ENCODE measurements around the gene PPP1R12C. TPM values are rescaled to one million over a fixed set of nuclear protein-coding genes. Genes with fewer than 3 reads are reported as not detected.
A peak's percentile ranks its signal among the peaks of the same experiment; 100 is the strongest.
"Not testable (repeated sequence)": the region's sequence is repeated elsewhere in the genome, so short reads cannot be mapped to it uniquely, and the experiment has no call there.

The PPP1R12C gene
- total RNA-seq, 1 donor from 2014 or later, result 48.4 TPM

DNA sequence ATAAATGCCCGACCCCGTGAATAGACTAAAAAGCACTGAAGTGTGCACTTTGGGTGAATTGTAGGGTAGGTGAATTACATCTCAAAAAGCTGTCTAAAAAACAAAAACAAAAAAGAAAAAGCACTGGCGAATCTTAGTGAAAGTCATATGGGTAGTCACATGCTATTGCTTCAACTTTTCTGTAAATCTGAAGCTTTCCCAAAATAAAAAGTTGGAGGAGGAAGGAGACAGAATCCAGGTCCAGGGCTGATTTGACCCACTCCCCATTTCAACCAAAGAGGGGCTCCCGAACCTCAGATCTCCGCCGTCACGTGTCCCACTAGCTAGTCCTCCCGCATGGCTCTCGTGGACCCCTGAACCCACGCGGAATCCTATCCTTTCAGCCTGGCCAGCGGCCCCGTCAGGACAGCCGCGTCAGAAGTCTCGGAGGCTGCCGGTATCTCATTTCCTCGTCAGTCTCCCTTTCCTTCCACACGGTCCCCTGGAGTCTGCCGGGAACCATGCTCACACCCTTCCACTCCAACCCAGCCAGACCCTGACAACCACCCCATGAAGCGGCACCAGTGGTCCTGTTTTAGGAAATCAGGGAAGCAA is 6.1 kb downstream of the PPP1R12C start:
- no peak for DNase-seq

DNA sequence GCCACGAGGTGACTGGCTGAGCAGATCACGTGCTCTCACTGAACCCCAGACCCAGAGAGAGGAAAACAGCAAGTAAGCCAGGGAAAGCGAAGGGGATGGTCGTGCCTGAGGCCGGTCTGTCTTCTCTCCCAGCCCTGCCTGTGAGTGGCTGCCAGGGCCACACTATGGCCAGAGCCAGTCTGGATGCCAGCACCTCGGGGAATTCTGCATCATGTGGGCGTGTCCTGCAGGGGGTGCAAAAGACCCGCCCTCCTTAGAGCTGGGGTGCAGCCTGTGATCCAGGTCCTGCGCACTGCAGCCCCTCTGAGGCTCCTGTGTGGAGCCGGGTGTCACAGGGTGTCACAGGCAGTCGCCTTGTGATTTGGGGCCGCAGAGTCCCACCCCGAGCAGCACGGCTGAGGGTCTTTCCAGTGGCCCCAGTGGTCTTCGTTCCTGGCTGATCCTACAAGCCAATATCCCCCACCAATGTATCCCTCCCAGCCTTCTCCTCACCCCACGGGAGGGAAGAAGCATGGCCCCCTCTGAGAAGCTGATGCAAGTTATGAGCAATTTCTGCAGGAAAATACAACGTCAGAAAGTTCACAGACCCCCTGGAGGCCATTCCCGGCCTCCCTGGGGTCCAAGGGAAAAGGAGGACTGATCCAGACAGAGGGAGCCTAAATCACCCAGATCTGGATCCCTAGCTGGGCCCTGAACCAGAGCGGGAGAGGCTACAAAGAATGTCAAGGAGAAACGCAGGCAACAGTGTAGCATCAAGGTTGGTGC is 7.7 kb downstream of the PPP1R12C start:
- DNase-seq, result no peak

DNA sequence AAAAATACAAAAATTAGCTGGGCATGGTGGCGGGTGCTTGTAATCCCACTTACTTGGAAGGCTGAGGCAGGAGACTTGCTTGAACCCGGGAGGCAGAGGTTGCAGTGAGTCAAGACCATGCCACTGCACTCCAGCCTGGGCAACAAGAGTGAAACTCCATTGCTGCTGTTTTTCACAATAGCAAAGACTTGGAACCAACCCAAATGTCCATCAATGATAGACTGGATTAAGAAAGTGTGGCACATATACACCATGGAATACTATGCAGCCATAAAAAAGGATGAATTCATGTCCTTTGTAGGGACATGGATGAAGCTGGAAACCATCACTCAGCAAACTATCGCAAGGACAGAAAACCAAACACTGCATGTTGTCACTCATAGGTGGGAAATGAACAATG is 10.2 kb downstream of the PPP1R12C start:
- DNase-seq, result not testable (repeated sequence)

DNA sequence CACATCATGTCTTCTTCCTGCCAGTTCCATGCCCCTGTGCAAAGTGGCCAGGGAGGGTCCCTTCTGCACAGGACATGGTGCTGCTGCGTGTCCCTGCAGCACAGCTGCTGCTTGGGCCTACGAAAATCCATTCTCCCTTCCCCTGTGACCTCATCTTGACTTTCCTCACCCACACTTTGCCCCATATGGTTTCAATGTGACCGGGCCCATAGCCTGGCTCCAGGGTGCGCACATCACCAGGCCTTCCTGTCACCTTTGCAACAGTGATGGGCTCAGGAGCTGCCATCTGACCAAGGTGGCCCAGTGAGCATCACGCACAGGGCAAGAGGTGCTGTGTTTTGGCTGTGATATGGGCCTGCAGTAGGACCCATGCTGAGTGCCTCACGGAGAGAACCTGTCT is 10.8 kb downstream of the PPP1R12C start:
- no peak for DNase-seq

DNA sequence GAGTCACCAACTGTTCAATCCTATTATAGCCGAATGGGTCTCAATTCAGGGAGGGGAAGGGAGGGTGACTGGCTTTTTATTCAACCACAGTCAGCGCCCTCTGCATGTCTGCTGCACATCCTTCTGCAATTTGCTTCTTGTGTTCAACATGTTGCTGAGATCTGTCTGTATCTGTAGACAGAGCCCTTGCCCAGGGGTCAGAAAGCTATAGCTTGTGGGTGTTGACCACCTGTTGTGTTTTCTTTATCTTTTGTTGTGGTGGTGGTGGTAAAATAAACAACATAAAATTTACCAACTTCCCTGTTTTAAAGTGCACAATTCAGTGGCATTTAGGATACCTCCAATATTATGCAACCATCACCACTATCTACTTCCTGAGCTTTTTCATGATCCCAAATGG is 12.2 kb downstream of the PPP1R12C start:
- DNase-seq, result no peak

DNA sequence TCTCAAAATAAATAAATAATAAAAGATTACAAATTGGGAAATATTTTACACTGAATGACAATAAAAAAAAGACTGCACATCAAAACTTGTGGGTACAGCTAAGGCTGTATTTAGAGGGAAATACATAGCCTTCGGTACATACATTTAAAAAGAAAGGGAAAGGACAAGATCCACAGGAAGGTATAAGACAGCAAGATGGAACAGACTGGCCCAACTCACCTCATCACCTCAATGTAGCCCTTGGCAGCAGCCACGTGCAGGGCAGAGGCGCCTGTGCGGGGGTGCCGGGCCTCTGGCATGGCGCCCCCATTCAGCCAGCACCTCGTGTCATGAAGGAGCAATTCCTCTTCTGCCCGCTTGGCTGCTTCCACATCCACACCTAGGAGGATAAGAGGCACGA is 14.2 kb downstream of the PPP1R12C start:
- DNase-seq, result no peak

DNA sequence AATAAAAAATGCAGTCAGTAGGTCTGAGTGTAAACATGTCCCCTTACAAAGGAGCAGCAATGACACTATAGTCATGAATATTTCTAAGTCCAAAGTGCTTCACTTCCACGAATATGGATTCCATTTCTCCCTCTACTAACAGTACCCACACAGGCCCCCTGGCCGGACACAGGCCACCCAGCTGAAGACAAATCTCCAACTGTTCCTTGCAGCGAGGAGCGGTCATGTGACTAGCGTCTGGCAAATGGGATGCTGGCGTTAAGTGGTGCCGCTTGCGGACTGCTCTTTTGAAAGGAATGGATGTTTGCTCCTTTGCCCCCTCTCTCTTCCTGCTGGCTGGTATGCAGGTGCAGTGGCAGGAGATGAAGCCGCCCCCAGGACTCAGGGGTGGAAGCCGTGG is 16.2 kb downstream of the PPP1R12C start:
- no peak for DNase-seq

DNA sequence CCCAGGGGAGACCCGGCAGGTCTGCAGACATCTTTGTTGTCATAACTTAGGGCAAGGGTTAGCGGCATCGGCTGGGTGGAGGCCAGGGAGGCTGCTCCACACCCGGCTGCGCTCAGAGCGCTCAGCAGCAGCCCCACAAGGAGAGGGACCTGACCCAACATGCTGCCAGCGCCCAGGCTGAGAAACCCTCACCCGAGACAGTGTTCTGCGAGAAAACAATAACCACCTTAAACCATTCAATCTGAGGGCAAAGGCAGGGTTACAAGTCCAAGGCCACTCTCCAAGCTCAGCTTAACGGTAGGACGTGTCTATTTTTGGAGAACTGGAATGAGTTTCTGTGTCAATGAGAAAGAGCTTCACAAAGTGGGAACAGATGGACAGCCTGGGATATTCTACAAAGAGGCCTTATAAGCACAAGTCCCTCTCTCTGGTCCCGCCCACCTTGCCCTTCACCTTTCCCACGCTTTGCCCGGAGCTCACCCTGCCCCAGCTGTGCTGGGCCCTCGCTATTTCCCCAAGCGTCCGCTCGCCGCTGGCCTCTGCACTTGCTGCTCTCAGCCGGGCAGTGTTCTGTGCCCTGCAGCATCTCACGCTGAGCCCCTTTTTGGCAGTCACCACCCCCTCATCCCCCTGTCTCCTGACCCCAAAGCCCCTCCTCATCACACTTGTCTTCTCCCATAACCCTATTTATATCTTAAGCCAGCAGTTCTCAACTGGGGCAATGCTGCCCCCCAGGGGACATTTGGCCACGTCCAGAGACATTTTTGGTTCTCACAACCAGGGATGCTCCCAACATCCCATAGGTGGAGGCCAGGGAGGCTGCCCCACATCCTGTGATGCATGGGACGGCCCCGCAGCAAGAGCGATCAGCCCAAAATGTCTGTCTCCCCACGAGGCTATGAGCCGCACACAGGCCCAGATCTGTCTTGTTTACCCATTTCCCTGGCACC is 17.6 kb downstream of the PPP1R12C start:
- peak; percentile 34 for DNase-seq

DNA sequence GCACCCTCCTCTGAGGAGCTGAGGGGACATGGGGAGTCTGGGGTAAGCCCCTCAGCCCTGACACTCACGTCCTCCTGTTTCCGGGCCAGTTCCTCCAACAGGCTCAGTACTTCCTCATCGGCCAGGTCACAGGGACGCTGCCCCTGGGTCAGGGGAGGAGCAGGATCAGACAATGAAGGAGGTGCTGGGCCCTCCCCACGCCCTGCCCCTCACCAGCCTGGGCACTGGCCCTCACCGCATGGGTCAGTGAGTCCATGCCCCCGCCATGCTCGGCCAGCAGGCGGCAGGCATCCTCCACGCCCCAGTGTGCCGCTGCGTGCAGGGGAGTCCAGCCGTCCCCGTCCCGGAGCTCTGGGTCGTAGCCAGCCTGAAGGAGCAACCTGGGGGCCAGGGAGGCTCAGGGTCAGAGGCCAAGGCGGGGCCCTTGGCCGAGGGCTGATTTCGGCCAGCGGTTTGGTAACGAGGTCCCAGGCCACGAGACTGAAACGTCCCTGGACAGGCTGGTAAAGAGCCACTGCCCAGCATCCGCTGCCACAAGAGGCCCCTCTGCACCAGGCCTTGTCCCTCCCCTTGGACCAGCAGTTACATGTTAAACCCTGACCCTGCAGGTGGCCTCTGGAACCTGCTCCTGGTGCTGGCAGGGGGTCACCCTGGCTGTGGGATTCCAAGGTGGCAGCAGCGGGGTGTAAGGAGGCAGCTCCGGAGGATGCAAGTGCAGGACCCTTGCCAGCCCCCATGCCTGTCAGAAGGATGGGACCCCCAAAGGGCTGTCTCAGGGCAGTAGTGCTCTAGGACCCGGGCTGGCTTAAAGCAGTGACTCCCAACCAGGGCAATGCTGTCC is 18.5 kb downstream of the PPP1R12C start:
- no peak for DNase-seq

DNA sequence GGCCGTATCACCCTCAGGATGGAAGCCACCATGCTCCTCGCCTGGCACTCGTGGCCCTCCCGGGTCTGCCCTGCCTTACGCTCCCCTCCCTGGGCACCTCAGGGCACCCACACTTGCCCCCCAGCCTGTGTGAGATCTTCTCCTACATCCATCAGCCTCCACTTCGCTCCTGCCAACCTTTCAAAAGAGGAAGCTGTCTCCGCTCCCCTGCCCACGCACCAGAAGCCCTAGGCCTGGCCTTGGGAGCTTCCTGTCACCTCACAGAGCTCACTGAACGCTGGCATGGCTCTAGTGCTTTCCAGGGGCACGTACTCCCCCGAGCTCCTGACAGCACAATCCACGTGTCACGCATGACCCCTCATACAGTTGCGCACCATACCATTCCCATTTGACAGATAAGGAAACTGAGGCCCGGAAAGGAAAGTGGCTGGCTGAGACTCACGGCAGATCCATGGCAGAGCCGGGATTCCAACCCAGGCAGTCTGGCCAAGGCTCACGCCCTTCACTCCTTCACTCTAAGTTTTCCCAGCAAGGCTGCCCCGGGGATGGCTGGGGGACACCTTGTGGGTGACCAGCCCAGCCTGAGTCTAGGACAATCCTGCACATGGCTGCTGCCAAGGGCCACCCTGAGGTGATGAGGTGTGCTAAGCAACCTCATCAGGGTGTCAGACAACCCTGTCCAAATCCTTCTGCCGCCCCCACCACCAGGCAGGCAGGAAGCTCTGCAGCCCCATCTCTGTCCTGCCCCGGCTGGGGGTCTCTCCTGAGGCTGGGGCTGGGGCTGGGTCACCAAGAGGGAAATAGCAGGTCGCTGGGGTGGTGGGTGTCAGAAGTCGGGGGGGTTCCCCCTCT is 19.3 kb downstream of the PPP1R12C start:
- DNase-seq, result no peak

DNA sequence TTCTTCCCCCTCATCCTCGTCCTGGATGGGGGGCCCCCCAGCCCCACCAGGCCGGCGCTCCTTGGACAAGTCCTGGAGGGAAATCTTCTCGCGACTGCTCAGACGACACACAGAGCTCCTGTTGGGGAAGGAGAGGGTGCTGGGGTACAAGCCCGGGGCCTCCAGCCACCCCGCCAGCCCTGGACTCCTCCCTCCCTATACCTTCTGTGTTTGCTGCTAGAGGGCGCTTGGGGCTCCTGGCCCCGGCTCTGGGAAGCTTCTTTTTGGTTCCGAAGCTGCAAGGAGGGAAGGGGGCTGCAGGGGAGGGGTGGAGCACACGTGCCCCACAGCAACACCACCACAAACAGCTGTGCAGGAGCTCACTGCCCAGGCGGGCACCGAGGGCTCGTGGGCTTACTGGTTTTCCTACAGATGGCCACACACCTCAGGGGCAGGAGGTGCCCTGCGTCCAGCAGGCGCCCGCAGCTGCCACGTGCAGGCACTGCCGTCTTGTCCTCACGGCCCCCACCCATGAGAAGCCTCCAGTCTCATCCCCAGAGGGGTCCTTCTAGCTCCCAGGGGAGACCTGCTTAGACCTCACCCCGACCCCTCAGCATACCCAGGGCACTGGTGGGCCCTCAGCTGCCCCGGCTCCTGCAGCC is 21.3 kb downstream of the PPP1R12C start:
- no peak for DNase-seq

DNA sequence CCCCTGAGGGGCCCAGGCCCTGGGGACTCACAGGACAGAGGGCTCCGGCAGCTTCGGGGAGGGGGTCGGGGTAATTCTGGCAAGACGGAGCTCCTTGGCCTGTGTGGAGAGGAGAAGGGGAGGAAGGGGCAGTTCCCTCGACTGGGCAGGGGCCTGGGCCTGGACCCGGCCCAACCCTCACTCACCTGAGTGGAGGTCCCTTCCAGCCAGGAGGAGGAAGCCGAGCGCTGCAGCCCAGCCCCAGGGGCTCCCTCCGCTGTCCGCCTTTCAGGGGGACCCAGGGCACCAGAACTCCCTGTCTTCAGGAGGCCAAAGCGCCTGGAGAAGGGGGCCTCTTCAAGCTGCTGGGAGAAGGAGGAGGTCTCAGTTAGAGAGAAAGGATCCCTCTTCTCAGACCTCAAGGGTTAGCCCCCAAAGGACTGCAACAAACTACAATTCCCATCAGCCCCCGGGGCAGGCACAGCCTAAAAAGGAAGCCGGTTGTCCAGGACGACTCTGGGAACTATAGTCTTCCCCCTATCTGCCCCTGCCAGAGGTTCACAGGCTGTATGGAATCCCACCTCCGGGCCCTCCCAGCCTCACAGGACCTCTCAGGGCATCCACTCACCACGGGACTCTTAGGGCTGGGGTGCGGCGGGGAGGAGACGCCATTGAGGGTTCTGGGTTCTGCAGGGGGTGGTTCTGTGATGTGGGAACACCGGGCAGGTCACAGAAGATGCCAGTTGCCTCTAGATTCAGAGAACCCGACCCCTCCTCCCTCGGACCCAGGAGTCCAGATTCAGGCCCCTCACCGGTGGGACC is 22.0 kb downstream of the PPP1R12C start:
- no peak for DNase-seq

DNA sequence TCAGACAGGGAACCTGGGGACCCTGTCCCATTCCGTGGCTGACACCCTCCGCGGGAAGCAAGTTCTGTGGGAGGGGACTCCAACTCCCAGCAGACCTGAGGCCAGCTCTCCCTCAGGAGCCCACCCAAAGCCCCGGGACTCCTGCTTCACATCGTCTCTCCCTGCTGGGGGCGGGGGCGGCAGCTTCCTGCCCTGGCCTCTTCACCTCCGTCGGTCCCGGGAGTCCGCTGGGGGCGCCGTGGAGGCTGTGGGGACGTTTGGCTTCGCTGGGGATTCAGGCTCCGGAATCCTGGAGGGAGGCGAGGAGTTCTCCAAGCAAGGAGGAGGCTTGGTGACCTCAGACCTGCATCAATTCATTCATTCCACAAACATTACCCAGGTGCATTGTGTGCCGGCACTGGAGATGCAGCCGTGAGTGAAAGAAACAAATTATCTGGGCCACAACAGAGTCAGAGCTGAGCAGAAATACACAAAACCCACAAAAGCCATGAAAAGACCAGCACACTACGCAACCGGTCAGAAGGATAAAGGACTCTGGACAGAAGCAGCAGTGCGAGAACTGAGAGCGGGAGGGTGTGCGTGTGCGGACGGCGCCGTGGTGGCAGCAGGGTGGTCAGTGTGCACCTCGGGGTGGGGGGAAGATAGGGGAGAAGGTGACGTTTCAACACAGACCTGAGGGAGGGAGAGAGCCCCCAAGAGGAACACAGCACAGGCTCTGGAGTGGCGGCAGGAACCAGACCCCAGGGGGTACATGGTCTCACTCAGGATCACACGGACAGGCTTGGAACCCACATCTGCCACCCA is 22.8 kb downstream of the PPP1R12C start:
- DNase-seq, result no peak

DNA sequence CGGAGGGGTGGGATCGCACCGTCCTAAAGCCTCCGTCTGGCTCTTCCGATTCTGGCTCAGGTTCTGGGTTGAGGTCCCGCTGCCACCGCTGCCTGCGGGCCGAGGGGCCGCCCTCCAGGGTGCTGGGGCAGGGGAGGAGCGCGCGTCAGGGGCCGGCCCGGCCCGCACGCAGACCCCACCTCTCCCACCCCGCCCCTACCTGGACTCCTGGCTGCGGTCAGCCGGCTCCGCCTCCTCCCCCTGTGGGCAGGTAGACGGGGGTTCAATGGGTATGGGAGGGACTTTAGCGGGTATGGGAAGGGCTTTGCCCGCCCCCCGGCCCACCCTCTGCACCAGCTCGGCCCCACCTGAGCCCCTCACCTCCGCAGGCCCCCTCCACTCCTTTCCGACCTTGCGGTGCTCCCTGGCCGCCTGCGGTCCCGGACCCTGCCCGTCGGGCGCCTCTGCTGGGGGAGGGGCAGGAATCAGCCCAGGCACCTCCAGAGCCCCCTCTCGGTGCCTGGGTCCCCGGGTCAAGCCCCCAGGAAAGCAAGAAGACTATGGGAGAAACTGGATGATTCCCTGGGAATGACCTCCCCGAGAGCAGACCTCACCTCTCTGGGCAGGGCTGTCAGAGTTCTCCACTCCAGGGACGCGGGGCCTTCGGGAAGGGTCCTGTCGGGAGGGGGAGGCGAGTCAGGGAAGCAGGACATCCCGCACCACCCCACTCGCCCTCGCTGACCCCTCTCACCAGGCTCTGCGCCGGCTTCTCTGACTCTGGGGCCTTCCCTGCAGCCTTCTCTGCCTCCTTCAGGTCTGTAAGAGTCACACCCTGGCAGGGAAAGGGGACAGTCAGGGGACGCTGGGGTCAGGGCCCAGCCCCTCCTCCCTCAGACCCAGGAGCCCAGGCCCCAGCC is 24.8 kb downstream of the PPP1R12C start:
- no peak for DNase-seq

DNA sequence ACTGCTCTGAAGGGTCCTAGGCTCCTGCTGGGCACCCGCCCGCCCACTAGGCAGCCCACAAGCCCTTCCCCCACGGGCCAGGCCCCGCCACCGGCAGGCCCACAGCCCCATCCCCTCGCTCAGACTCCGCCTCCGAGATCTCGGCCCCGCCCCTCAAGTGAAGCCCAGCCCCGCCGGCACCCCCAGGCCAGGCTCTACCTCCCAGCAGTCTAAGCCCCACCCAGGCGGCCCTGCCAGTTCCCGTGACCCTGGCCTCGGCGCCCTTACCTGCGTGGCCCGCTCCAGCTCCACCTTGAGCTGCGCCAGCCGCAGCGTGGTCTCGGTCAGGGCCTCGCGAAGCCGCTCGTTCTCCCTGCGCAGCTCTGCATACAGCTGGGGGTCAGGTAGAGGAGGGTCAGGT is 25.5 kb downstream of the PPP1R12C start:
- no peak for DNase-seq

DNA sequence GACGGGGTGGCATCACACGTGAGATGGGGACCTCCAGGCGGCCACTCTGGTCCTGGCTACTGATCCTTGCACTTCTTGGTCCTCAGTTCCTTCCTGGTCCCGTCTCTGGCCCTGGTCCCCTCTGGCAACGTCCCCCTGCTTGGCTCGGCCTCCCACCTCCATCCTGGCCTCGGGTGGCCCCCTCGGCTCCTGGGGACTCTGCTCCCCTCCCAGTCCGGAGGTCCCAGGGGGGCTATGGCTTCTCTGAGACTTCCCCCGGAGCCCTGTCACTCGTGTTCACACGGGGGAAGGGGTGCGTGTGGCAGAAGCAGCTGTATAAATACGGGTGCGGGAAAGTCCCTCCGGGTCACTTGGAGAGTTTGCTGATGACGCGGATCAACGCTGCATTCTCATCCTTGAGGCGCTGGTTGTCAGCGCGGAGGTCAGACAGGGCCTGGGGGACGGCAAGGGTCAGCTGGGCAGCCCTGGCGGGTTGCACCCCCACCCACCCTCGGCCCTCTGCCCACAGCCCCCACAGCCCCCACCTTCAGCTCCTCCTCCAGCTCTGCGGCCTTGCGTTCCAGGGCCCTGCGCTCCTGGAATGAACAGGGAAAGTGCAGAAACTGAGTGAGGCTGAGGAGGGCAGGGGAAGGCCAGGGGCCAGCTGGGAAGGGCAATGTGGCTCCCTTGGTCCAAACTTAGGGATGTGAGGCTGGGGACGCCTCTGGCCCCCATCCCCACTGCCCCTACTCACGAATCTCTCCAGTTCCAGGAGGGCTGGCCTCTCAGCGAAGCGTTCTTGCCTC is 26.1 kb downstream of the PPP1R12C start:
- no peak for DNase-seq

DNA sequence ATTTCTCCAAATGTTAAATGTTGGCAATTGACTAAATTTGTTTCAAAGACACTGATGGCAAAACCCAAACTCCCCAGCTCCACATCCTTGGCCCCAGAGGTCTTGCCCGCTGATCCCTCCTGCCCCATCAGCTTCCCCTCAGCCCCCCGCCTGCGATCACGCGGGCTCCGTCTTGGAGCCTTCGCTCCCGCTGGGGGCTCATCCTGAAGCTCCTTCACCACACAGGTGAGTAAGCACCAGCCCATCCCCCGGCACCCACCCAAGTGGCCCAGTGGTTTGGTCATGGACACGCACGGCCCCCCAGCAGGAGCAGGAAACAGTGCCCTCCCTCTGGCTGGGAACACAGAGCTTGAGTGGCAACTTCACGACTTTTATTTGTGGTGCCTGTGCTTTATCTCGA is 26.9 kb downstream of the PPP1R12C start:
- DNase-seq, result no peak

All from tongue (tissue), 2 donors.